Activated naive CD8-positive, alpha-beta T cell treated with anti-CD3 and anti-CD28 coated beads, Interleukin-2, amount 50 U/mL, for 16 hours (primary cell): ENCODE measurements around the gene TMPRSS7.

Experiments used
- DNase-seq: peaks from one replicate; pipeline ENCODE4 v3.0.0-alpha.2; 2020; ENCODE audit warnings: low read depth, low spot score

TMPRSS7 gene

GRCh38 chr3:112128843-112129727 is 94.5 kb downstream of the TMPRSS7 start:
- no peak for DNase-seq

- DNase-seq: no peak
Observed at GRCh38 chr3:112129925-112130637, 95.5 kb downstream of the TMPRSS7 start.

- DNase-seq: no peak
Observed at GRCh38 chr3:112130638-112130993, 96.1 kb downstream of the TMPRSS7 start.
